ENCODE data around the gene SLC4A3.
"Not testable (repeated sequence)": the region's sequence is repeated elsewhere in the genome, so short reads cannot be mapped to it uniquely, and the experiment has no call there.

SLC4A3 gene

DNA sequence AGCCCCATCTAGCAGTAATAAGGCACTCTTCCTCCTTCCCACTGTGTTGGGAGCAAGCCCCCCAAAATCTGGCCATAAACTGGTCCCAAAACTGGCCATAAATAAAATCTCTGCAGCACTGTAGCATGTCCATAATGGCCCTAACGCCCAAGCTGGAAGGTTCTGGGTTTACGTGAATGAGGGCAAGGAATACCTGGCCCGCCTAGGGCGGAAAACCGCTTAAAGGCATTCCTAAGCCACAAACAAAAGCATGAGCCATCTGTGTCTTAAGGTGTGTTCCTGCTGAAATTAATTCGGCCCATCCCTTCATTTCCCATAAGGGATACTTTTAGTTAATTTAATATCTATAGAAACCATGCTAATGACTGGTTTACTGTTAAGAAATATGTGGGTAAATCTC, 24.2 kb downstream of the SLC4A3 start:
- not testable (repeated sequence) for DNase-seq

DNA sequence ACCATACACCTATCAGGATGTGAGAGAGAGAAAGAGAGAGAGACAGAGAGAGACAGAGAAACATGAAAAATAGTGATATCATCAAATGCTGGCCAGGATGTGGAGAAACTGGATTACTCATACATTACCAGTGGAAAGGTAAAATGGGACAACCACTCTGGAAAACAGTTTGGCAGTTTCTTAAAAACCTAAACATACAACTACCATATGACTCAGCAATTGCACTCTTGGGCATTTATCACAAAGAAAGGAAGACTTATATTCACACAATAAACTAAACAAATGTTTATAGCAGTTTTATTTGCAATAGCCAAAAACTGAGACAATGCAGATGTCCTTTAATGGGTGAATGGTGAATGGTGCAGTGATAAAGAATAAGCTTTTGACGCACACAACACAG, 29.1 kb downstream of the SLC4A3 start:
- no peak for DNase-seq

GRCh38 chr2:219658196-219658846, 30.9 kb downstream of the SLC4A3 start:
- no peak for DNase-seq

DNA sequence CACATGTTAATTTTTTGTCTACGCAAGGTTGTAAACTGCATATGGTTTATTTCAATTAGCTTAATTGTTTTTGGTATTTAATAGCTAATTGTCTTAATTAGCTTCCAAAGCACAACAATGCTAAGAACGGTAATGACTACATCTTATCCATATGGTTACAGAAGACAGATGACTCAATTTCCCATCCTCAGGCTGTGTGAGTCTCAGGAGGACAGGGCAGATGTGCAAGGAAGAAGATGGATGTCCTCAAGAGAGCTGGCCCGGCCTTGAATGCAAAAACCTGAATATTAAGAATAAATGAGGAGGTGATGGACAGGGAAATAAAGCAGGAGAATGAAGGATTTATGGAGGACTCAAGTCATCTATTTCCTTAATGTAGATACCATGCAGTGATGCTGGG, 31.4 kb downstream of the SLC4A3 start:
- no peak for DNase-seq

GRCh38 chr2:219661197-219661954, 33.9 kb downstream of the SLC4A3 start:
- no peak for DNase-seq

- DNase-seq, result no peak
Measured at GRCh38 chr2:219661955-219662395, 34.5 kb downstream of the SLC4A3 start.

DNA sequence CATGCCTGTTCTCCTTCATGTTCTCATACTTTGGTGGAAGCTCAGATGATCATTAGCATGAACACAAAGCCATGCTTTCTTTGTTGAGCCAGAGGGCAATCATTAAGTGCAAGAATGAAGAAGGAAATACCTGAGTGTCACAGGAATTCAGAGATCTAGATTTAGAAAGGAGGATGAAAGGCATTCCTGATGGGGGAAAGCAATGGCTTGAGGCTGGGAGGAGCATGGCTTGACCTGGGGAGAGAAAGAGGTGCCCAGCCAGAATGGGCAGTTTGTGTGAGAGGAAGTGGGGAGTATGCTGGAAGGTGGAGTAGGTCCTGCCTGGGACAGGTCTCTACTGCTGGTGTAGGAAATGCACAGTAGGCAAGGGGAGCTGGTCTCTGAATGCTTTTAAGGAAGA, 35.1 kb downstream of the SLC4A3 start:
- DNase-seq, result no peak

- DNase-seq, result no peak
Measured at GRCh38 chr2:219663116-219663762, 35.8 kb downstream of the SLC4A3 start.

GRCh38 chr2:219664041-219664440, 36.6 kb downstream of the SLC4A3 start:
- no peak for DNase-seq

- DNase-seq, result no peak
Measured at GRCh38 chr2:219664944-219665343, 37.5 kb downstream of the SLC4A3 start.

DNA sequence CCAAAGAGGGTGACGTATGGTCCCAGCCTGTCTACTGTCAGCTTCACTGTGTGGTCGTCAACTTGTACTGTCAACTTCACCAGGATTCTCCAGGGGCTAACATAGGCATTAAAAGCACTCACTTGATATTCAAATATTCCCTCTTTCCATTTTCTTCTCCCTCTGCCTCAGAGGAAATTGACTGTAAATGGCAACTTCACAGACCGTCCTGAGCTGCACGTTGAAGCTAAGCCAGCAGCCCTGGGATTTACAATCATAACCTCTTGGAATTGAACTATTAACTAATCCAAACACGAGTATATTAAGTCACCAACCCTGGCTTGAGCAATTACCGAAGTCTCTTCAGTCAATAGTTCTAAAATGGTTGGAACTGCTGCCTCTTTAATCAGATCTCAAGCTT, 38.5 kb downstream of the SLC4A3 start:
- no peak for DNase-seq

DNA sequence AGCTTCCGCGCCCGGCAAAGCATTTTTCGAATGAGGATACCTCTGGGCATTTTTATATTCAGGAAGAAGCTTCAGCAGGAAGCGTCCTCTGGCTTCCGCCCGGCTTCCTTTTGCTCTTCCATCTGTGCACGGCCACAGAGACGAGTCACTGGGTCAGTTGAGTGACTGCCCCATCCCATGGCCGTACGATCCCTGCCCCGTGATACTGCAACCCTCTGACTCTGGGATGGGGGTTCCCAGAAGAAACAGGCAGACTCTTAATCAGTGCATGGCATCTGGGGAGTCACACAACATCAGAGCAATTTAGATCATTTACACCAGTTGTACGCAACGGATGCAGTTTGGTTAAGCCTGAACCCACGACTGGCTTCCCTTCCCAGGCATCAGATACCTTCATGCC, 40.9 kb downstream of the SLC4A3 start:
- DNase-seq, result no peak

- no peak for DNase-seq
Measured at GRCh38 chr2:219670386-219670785, 43.0 kb downstream of the SLC4A3 start.

- no peak for DNase-seq
Measured at GRCh38 chr2:219671279-219671678, 43.8 kb downstream of the SLC4A3 start.

DNA sequence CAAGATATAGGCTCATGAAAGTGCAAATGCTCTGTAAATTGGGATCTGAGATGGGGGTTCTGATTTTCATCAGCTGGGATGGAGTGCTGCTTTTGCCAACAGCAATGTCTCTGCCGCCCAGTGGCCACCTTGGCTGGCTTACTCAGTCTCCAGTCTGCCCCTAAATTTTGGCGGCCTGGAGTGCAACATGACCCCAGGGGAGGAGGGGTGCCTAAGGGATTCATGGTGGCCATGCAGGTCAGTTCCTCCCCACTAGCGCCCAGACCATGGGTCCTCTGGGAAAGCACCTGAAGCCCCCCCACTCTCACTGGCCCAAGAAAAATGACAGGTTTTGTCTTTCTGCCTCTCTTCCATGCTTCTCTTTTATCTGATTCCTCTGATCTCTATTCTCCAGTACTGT, 45.0 kb downstream of the SLC4A3 start:
- no peak for DNase-seq

- DNase-seq, result no peak
Measured at GRCh38 chr2:219675221-219675620, 47.8 kb downstream of the SLC4A3 start.

DNA sequence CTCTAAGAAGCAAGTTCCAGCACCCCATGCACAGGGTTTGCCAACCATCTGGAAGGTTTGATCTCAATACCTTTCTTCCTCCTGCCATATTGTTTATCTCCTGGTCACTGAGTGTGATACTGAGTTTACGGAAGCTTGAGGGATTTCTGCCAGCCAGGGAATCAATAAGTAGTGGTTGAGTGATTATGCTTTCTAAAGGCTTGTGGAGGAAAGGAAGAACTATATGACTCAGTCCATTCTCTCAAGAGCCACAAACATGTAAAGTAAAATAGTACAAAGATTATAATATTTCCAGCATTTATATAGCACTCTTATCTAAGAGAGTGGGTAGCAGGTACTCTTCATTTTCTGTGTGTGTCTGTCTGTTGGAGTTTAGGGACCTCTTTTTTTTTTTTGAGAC, 49.2 kb downstream of the SLC4A3 start:
- DNase-seq, result no peak

GRCh38 chr2:219679041-219679440, 51.6 kb downstream of the SLC4A3 start:
- no peak for DNase-seq

GRCh38 chr2:219679571-219679970, 52.1 kb downstream of the SLC4A3 start:
- no peak for DNase-seq

- no peak for DNase-seq
Measured at GRCh38 chr2:219680958-219681693, 53.7 kb downstream of the SLC4A3 start.

- no peak for DNase-seq
Measured at GRCh38 chr2:219681694-219682300, 54.4 kb downstream of the SLC4A3 start.

DNA sequence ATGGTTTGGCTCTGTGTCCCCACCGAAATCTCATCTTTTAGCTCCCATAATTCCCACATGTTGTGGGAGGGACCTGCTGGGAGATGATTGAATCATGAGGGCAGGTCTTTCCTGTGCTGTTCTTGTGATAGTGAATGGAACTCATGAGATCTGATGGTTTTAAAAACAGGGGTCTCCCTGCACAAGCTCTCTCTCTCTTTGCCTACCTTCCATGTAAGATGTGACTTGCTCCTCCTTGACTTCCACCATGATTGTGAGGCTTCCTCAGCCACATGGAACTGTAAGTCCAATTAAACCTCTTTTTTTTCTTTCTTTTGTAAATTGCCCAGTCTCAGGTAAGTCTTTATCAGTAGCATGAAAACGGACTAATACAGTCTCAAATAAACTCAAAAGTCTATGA, 56.0 kb downstream of the SLC4A3 start:
- not testable (repeated sequence) for DNase-seq

Measured in stimulated activated CD4-positive, alpha-beta T cell treated with anti-CD3 and anti-CD28 coated beads, Interleukin-2, amount 100 ng/mL, for 24 hours (primary cell).